GM12864 (cell line): ENCODE data around the gene SH3BP5L.

Experiments
- DNase-seq: peaks from one replicate; pipeline ENCODE4 v3.0.0-alpha.2; 2011; ENCODE audit warnings: low read depth
- H3K4me3 ChIP-seq: 2 replicates; pipeline ENCODE4 v1.5.1; 2011; ENCODE audit warnings: mild to moderate bottlenecking, low read depth, low read length, control low read depth
- TF ChIP-seq, protein P1 (sequence below): IDR thresholded peaks from 2 replicates; pipeline ENCODE4 v1.5.1; 2011; ENCODE audit warnings: low read depth, mild to moderate bottlenecking, moderate library complexity, low read length, control low read depth, inconsistent platforms; ENCODE audit errors: missing control alignments

The SH3BP5L gene

DNA sequence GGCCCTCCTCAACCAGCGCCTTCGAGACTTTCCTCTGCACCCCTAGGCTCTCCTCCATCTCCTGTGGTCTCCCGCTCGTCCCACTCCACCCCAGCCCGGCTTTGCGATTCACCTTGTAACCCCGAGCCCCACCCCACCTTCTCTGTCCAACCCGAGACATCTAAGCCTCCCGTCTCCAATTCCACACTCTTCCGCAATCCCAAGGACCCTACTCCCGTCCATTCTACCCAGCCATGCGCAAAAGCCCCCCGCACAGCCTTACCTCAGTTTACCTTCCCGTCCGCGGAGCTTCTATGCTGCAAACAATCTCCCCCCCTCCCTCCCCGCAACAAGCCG lies 174 bp downstream of the SH3BP5L start:
- no peak for DNase-seq
- TF ChIP-seq, protein P1, sequence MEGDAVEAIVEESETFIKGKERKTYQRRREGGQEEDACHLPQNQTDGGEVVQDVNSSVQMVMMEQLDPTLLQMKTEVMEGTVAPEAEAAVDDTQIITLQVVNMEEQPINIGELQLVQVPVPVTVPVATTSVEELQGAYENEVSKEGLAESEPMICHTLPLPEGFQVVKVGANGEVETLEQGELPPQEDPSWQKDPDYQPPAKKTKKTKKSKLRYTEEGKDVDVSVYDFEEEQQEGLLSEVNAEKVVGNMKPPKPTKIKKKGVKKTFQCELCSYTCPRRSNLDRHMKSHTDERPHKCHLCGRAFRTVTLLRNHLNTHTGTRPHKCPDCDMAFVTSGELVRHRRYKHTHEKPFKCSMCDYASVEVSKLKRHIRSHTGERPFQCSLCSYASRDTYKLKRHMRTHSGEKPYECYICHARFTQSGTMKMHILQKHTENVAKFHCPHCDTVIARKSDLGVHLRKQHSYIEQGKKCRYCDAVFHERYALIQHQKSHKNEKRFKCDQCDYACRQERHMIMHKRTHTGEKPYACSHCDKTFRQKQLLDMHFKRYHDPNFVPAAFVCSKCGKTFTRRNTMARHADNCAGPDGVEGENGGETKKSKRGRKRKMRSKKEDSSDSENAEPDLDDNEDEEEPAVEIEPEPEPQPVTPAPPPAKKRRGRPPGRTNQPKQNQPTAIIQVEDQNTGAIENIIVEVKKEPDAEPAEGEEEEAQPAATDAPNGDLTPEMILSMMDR: no peak
- peak overlapping the region; percentile 87 for H3K4me3 ChIP-seq

- peak overlapping the region; percentile 87 for H3K4me3 ChIP-seq
- no peak for DNase-seq
- TF ChIP-seq, protein P1: no peak
These were observed 579 bp downstream of the SH3BP5L start for GRCh38 chr1:248825136-248825535.

GRCh38 chr1:248824701-248825100 lies 1.0 kb downstream of the SH3BP5L start:
- TF ChIP-seq, protein P1: no peak
- H3K4me3 ChIP-seq: peak overlapping the region; percentile 87
- DNase-seq: no peak

DNA sequence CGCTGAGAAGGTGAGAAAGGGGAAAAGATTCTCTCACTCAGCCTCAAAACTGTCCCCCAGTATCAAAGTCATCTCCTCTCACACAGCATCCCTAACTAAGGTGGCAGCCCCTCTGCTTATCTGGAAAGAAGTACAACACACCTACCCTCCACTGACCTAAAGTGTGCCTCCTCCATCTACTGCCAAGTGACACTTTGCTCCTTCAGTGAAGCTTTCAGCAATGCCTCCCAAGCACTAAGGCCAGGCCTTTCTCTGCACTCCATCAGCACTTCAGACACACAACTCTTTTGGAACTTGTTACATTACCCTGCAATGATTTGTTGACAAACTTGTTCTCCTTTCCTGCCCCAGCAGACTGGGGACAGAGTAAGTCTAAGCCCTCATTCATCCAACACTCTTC lies 1.4 kb downstream of the SH3BP5L start:
- TF ChIP-seq, protein P1: no peak
- no peak overlapping the region for H3K4me3 ChIP-seq
- no peak for DNase-seq

DNA sequence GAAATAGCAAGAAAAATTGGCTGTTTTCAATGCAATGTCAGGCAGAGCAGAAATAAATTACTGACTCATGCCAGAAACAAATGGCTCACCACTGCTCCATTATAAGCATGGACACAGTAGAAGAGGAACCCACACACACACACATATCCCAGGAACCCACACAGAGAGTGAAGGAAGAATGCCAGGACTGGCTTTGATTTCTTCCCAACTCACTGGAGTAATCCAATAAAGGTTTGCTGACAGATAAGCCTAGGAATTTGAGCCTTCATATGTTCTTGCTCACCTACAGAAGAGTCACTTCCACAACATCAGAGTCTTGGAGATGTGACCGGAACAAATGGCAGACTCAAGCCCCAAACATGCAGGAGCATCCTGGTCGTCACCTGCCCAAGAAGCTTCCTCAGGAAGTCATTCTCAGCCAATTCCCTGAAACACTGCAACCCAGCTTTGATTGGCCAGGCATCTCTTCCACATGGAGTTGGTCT lies 2.2 kb downstream of the SH3BP5L start:
- DNase-seq: no peak
- no peak overlapping the region for H3K4me3 ChIP-seq
- TF ChIP-seq, protein P1: no peak

GRCh38 chr1:248822148-248823032 lies 3.3 kb downstream of the SH3BP5L start:
- TF ChIP-seq, protein P1: no peak
- H3K4me3 ChIP-seq: peak overlapping the region; percentile 19
- no peak for DNase-seq

GRCh38 chr1:248821641-248822040 lies 4.1 kb downstream of the SH3BP5L start:
- TF ChIP-seq, protein P1: no peak
- H3K4me3 ChIP-seq: no peak overlapping the region
- no peak for DNase-seq
